Kidney (tissue), 14 donors: Measurements from ENCODE around the gene AFG3L2. TPM values are rescaled to one million over a fixed set of nuclear protein-coding genes. Genes with fewer than 3 reads are reported as not detected.

Experiments
- DNase-seq, 5 donors: peaks; one replicate each; pipeline ENCODE4 v3.0.0-alpha.2; 2013 to 2020
- FAIRE-seq: peaks from 2 replicates; lab custom pipeline; 2012; peaks lifted over from hg19 to GRCh38; lab: Jason Lieb, UNC
- H3K27ac ChIP-seq, 2 donors: one replicate each; pipeline ENCODE4 v1.7.0; 2013; ENCODE audit warnings: low read depth in 2 of 2, low read length in 2 of 2, inconsistent platforms in 1 of 2
- H3K27me3 ChIP-seq: one replicate; pipeline ENCODE4 v1.7.1; 2013; ENCODE audit warnings: low read length, inconsistent platforms; ENCODE audit not compliant: control insufficient read depth, insufficient read depth
- H3K36me3 ChIP-seq, 3 donors: one replicate each; pipeline versions ENCODE4 v1.7.0 to v1.7.1; 2013; ENCODE audit warnings: low read length in 3 of 3, control low read depth in 1 of 3, inconsistent platforms in 1 of 3; ENCODE audit not compliant: insufficient read depth in 3 of 3, control insufficient read depth in 2 of 3
- H3K4me1 ChIP-seq, 3 donors: one replicate each; pipeline versions ENCODE4 v1.7.0 to v1.7.1; 2013; ENCODE audit warnings: low read length in 3 of 3, inconsistent platforms in 1 of 3, low read depth in 1 of 3; ENCODE audit not compliant: control insufficient read depth in 2 of 3, insufficient read depth in 2 of 3
- H3K4me3 ChIP-seq, 3 donors: one replicate each; pipeline versions ENCODE4 v1.7.0 to v1.8.1; 2013; ENCODE audit warnings: low read length in 3 of 3, control low read depth in 1 of 3, inconsistent platforms in 1 of 3
- H3K9ac ChIP-seq, 3 donors: one replicate each; pipeline versions ENCODE4 v1.7.0 to v1.7.1; 2013; ENCODE audit warnings: low read length in 3 of 3, control low read depth in 1 of 3, inconsistent platforms in 1 of 3
- H3K9me3 ChIP-seq, 3 donors: one replicate each; pipeline versions ENCODE4 v1.7.0 to v1.7.1; 2013; ENCODE audit warnings: low read length in 3 of 3, control low read depth in 1 of 3, inconsistent platforms in 1 of 3; ENCODE audit not compliant: control insufficient read depth in 2 of 3, insufficient read depth in 1 of 3
- CTCF ChIP-seq: IDR thresholded peaks from 3 replicates; pipeline ENCODE4 v1.5.1; 2012; ENCODE audit warnings: mild to moderate bottlenecking, moderate library complexity, borderline replicate concordance; ENCODE audit not compliant: insufficient read depth; ENCODE audit errors: extremely low read depth
- intact Hi-C: fragments of 100-400 bp; cut with DNase I; formaldehyde crosslinking; loops from one replicate; pipeline ENCODE4 v1.11.1; 2022
- polyA plus RNA-seq: library from polyadenylated mRNA; stranded (reverse); fragments of 350-450 nt; fragmentation: Illumina TruSeq; extraction: RNeasy Lipid Tissue Mini Kit (QIAGEN cat#74804); gene quantifications from one replicate; pipeline ENCODE4 v1.2.3, GENCODE V29; 2014; ENCODE audit warnings: low read depth, low replicate concordance; ENCODE audit not compliant: insufficient read depth
- total RNA-seq: library from RNA; stranded (reverse); fragmentation: NEBNext Ultra II Directional; extraction: Animal tissue kit (Norgen Biotek cat#: 25700); gene quantifications from one replicate; pipeline ENCODE4 v1.2.1, GENCODE V29; 2021
- donor health status: control.
- donor health status: control.
- donor health status: control.
- donor health status: control.
- donor health status: control.
- donor health status: DM: yes; HTN: yes; CAD: no.
- donor health status: Normal renal cell carcinoma (clear cell type).

The AFG3L2 gene
- total and polyA plus RNA-seq, 2 donors from 2014 or later: 55.9 to 62.7 TPM

GRCh38 chr18:12373116-12373770, 3.8 kb downstream of the AFG3L2 start:
- FAIRE-seq: no peak
- peaks cover 0 to 13% (median 2%) of the 10 kb centered on the region in 3 donors for H3K36me3 ChIP-seq
- H3K4me1 ChIP-seq: peaks cover 0 to 14% (median 0%) of the 10 kb centered on the region in 3 donors
- H3K27ac ChIP-seq: no peak overlapping the region
- intact Hi-C loops: no loop called here
- TF ChIP-seq CTCF: no peak
- H3K9me3 ChIP-seq: no peaks in the 10 kb centered on the region
- H3K27me3 ChIP-seq: no peaks in the 10 kb centered on the region
- H3K9ac ChIP-seq: no peak overlapping the region
- peak overlapping the region in 1 of 3 donors; percentile 17 for H3K4me3 ChIP-seq
- no peak for DNase-seq

- intact Hi-C loops: no loop called here
- FAIRE-seq (no peak), DNase-seq (no peak)
- no peak overlapping the region for H3K27ac ChIP-seq
- H3K36me3 ChIP-seq: peaks cover 0 to 16% (median 3%) of the 10 kb centered on the region in 3 donors
- H3K4me1 ChIP-seq: peaks cover 0 to 10% (median 0%) of the 10 kb centered on the region in 3 donors
- no peak overlapping the region for H3K4me3 ChIP-seq
- no peaks in the 10 kb centered on the region for H3K27me3 ChIP-seq
- H3K9me3 ChIP-seq: no peaks in the 10 kb centered on the region
- TF ChIP-seq CTCF: no peak
- H3K9ac ChIP-seq: no peak overlapping the region
Measured at GRCh38 chr18:12372406-12372805, 4.6 kb downstream of the AFG3L2 start.

- Histone ChIP-seq H3K4me1 (peaks cover 0 to 10% (median 0%) of the 10 kb centered on the region in 3 donors), H3K36me3 (peaks cover 3 to 24% (median 6%) of the 10 kb centered on the region in 3 donors), H3K27ac (no peak overlapping the region), H3K9ac (no peak overlapping the region), H3K9me3 (no peaks in the 10 kb centered on the region), H3K4me3 (no peak overlapping the region), H3K27me3 (no peaks in the 10 kb centered on the region)
- DNase-seq (no peak), FAIRE-seq (no peak)
- no peak for TF ChIP-seq CTCF
- intact Hi-C loops: no loop called here
Measured at GRCh38 chr18:12371590-12371989, 5.4 kb downstream of the AFG3L2 start.
